HG03521 (cell line): ENCODE data around the gene SRD5A1.

Source experiments
- ATAC-seq: cut with Tn5 transposase; IDR thresholded peaks from one replicate; pipeline ENCODE4 v1.9.1; 2021; ENCODE audit warnings: mild to moderate bottlenecking, moderate library complexity; ENCODE audit not compliant: unreplicated experiment

Gene SRD5A1

DNA sequence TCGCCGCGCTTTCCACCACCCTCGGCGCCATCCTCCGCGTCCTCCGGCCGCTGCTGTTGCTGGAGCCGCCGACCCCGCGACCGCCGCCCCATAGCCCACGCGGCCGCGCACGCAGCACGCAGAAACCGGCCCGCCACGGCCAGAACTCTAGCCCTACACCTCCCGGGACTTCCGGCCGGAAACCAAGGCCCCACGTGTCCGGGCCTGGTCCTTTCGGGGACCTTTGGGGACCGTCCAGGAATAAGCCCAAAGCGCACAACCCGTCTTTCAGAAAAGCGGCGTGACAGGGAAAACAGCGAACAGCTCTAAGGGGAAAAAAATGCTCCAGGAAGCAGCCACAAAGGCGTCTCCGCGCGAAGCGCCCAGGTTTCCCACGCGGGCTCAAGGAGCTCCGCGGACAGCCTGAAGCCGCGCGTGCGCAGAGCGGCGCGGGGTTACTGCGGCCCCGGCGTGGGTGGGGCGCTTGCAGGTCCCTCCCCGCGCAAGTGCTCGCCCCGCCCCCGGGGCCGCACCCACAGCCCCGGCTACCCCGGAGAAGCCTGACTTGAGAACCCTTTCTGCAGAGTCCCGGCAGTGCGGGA lies at the start of gene SRD5A1, which contains the start of gene NSUN2:
Gene SRD5A1, plus strand, starts transcription at position 553 of the 581 bp plus-strand sequence. CDS start 137 bp downstream, outside the sequence.
Gene NSUN2, minus strand, starts transcription at position 157 of the 581 bp plus-strand sequence. Its CDS starts 65 bp downstream, at position 92.
- ATAC-seq = peak; percentile 86

DNA sequence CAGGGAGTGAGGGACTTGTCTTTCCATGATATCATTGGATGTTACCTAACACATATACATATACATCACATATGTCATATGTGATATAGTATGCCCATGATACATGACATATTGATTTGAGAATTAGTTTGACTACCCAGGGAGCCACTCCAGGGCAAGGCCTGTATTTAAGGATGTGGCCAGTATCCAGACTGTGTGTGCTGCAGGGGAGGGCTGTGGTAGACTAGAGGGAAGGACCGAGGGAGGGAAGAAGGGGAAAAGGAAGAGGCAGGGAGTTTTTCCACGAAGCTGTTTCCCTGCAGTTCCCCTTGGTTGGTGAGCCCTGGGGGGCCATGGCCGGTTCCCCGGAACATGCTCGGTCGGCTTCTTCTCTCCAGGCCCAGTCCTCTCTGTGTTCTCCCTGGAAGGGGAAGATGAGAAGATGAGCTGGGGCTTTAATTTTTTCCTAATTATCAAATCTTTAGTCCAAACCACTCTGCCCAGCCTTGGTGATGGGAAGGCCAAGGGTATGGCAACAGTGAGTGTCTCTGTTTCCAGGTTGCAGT lies 49.1 kb upstream of the SRD5A1 start:
- no peak for ATAC-seq

- ATAC-seq = no peak
Measured at GRCh38 chr5:6584727-6585126, 48.5 kb upstream of the SRD5A1 start.

GRCh38 chr5:6585168-6585567 lies 48.1 kb upstream of the SRD5A1 start:
- no peak for ATAC-seq

DNA sequence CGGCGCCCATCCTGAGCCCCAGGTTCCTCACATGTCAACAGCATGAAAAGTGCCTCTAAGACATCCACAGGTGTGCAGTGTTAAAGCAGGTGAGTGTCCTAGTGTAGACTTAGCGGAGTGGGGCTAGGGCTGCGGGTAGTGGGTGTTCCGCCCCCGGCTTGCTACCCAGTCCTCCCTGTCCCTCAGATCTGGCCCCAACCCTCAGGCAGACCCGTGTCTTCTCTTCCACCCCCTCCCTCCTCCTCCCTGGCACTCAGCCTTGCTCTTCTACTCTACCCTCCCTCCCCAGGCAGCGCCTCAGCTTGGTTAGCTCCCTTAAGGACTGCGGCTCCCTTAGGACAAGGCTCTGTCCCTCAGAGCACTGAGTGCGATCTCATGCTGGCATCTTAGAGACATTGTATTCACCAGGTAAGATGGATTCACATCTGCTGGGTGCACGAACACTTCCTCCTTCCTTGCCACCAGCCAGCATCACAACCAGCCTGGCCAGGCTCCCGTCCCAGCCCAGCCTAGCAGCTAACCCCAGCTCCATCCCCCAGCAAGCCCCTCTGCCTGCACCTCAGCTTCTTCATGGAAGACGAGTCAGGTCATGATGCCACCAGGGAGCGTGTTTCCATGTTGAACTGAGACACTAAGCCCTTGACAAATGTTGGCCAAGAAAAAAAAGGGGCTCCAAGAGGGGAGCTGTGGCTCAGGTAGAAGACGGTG lies 47.1 kb upstream of the SRD5A1 start:
- no peak for ATAC-seq

DNA sequence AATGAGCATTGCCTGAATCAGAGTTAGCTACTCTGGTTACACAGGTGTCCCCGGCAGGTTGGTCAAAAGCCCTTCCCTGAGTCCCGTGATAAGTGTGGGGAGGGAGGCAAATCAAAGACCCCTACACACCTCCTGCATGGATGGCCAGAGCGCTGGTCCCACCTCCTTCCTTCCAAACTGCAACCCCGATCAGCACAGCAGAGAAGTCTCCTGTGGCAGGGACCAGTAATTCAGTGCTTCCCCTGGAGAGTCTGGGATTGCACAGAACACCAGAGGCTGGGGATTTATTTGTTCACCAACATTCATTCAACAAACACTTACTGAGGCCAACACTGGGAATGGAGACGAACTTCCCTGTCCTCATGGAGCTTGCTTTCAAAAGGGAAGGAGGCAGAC lies 46.6 kb upstream of the SRD5A1 start:
- ATAC-seq = no peak

DNA sequence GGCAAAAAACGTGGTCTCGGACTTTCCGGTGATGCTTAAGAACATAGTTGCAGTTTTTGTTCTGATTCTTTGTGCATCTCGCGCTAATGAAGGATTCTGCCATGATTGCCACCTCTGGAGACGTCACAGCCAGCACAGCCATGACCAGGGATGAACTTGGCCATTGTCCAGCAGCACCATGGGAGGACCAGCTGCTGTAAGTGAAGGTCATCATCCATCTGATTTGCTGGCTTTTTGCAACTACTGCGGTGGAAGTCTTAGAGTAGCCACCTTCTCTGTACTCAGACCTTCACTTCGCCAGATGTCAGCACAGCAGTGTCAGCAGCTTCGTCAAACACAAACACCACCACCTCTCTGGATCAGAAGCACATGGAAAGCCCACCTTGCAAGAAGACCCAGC lies 46.1 kb upstream of the SRD5A1 start:
- ATAC-seq = no peak

DNA sequence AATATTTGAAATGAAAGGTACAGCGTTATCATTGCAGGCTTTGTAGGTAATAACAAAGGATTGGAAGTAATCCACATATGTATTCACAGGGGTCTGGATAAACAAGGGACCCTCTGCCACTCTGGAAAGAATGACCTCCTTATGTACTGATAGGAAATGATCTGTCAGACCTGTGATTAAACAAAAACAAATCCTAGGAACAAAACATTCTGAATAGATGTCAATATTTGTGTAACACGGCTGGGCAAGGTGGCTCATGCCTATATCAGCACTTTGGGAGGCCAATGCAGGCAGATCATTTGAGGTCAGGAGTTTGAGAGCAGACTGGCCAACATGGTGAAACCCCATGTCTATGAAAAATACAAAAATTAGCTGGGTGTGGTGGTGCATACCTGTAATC lies 42.7 kb upstream of the SRD5A1 start:
- ATAC-seq = no peak

GRCh38 chr5:6591671-6592288 lies 41.5 kb upstream of the SRD5A1 start:
- no peak for ATAC-seq

DNA sequence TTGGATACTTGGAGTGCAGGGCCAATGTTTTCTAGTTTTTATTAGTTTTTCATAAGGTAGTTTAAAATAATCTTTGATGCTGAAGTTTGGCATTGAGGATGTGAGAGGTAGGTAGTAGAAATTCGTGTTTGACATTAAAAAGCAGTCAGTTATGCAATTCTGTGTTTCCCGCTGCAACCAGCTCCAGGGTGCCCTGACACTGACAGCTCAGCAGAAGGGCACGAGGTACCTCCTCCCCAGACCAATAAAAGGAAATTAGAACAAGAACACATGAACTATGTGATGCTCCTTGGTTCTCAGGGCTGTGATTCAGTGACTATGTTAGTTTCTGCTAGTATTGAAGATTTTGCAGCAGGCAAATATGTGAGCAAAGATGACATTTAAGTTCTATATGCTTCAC lies 40.6 kb upstream of the SRD5A1 start:
- no peak for ATAC-seq

GRCh38 chr5:6593148-6594016 lies 39.9 kb upstream of the SRD5A1 start:
- ATAC-seq = no peak

DNA sequence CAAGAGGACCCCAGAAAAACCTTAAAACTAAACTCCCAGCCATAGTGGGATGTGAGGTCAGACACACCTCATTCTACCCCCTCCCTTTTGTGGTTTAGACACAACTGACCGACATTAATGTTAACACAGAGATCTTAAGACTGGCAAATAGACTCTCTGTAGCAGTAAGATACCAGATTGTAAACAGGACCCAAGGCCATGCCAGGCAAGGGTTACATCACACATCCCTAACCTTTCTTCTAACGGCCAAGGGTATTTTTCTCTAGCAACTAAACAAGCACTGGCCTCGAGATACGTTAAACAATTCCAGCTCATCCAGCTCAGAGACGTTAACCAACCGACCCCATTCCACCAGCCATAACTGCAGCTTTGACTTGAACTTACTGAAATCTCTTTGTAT lies 39.2 kb upstream of the SRD5A1 start:
- no peak for ATAC-seq

- ATAC-seq = no peak
Measured at GRCh38 chr5:6595405-6595804, 37.8 kb upstream of the SRD5A1 start.

DNA sequence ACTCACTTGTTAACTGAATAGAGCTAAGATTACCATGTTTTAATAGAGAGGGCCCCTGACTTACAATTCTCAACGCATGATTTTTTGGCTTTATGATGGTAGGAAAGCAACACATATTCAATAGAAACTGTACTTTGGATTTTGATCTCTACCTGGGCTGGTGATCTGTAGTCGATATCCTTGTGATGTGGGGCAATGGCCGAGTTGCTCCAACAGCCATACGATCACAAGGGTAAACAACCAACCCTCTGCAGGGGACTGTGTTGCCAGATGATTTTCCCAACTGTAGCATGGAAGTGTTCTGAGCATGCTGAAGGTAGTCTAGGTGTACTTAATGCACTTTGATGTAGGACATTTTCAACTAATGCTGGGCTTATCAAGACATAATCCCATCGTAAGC lies 36.9 kb upstream of the SRD5A1 start:
- no peak for ATAC-seq

DNA sequence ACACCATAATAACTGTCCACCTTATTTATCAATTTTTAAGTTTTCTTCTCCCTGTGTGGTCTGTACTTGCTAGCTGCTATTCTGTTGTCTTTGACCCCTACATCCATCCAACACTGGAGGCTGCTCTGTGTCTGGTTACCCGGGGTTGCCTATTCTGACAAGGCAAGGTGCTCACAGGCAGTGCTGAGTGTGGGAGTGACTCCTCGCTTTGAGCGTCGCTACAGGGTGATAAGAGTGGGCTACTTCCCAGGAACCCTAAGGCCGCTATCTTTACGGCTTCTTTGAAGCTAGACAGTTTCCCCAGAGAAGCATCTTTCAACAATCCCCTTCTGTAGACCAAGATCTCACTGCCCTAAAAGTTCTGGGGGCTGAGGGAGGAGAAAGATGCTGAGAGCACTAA lies 35.7 kb upstream of the SRD5A1 start:
- no peak for ATAC-seq

- no peak for ATAC-seq
Measured at GRCh38 chr5:6598351-6598900, 34.8 kb upstream of the SRD5A1 start.

- ATAC-seq = no peak
Measured at GRCh38 chr5:6599739-6600138, 33.5 kb upstream of the SRD5A1 start.

DNA sequence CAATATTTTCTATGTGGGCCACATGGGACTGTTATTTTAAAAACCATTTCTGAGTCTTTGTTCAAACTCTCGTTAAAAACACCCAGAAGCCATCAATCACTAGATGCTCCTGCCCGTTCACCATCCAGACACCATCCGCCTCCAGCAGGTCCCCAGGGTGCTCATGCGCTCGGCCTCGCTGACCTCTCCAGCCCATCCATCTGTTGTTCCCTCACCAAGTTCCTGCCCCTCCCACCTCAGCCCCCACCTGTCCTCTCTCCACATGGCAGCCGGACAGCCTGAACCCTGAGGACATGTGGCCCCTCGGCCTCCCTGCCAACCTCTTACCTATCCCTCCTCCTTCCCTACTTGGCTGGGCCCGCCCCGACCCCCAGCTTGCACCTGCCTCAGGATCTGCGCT lies 32.0 kb upstream of the SRD5A1 start:
- no peak for ATAC-seq

DNA sequence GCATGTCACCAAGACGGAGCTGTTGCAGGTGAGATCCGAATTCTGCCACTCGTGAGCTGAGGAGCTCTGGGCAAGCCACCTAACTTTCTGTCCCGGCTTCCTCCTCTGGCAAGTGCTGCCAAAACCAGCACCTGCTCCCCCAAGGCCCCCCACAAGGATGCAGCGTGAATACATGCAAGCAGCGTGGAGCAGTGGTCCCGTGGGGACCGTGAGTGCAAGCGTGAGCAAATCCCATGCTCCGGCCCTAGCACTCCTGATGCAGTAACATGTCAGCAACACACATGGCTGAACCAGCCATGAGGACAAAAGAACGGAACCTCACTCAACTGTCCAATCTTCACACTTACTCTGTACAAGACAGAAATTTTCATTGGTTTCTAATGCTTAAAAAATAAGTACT lies 31.4 kb upstream of the SRD5A1 start:
- no peak for ATAC-seq

DNA sequence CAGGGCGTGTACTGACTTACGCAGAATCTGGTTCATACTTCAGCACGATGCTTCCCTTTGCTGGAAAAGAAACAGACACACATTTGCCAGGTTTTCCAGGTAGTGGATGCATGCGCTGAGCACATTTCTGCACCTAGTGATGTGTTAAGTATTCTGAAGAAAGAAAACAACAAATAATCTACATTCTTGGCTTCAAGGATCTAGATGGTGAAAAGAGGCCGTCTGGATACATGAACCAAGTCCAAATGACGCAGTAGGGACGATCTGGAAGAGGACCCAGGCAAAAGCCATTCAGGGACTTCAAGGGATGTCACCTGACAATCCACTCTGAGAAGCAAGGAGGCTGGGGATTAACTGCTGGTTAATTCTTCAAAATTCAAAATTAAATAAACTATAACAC lies 30.8 kb upstream of the SRD5A1 start:
- no peak for ATAC-seq

DNA sequence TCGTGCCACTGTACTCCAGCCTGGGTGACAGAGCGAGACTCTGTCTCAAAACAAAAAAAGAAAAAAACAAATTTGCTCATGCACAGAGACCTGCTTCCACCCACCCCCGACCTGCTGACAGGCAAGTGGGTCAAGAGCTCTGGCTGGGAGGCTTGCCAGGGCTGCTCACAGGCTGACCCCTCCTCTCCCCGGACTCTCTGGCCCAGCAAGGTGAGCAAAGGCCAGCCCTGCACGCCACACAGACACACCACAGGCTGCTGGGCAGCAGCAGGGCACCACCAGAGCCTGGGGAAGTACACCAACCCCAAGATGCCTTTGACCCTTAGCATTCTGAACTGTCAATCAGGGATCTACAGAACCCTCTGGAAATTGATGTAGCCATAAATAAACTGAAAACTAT lies 29.6 kb upstream of the SRD5A1 start:
- ATAC-seq = no peak
